T-helper 2 cell treated with Interferon-gamma antibody and Interleukin-4, amounts not matched to agents 5 μg/mL and 100 μg/mL, for 36 hours (primary cell): ENCODE data around the gene FNDC8.
"Not testable (repeated sequence)": the region's sequence is repeated elsewhere in the genome, so short reads cannot be mapped to it uniquely, and the experiment has no call there.

Experiments
- DNase-seq: peaks from one replicate; pipeline ENCODE4 v3.0.0; 2021; ENCODE audit warnings: low spot score
- H3K27ac Mint-ChIP-seq: one replicate; pipeline ENCODE4 v1.8.0; 2021; ENCODE audit warnings: mild to moderate bottlenecking, mixed read lengths
- H3K27me3 Mint-ChIP-seq: one replicate; pipeline ENCODE4 v1.8.0; 2021; ENCODE audit warnings: low read depth, mixed read lengths
- H3K36me3 Mint-ChIP-seq: one replicate; pipeline ENCODE4 v1.8.0; 2021; ENCODE audit warnings: low read depth, mixed read lengths
- H3K4me1 Mint-ChIP-seq: one replicate; pipeline ENCODE4 v1.8.0; 2021; ENCODE audit warnings: low read depth, mixed read lengths
- H3K4me3 Mint-ChIP-seq: one replicate; pipeline ENCODE4 v1.8.0; 2022; ENCODE audit warnings: mild to moderate bottlenecking, moderate library complexity, mixed read lengths
- H3K9me3 Mint-ChIP-seq: one replicate; pipeline ENCODE4 v1.8.0; 2021; ENCODE audit warnings: mixed read lengths

Gene FNDC8

GRCh38 chr17:35141681-35142466, 20.5 kb downstream of the FNDC8 start, which contains the start of gene NLE1:
NLE1 (minus strand) TSS chr17:35142303; CDS start chr17:35142275, 28 bp downstream.
- H3K27ac Mint-ChIP-seq, result peak within 1 kb of the TSS; percentile 70
- peak within 1 kb of the TSS; percentile 75 for H3K4me3 Mint-ChIP-seq
- H3K9me3 Mint-ChIP-seq, result no peaks in the 10 kb centered on the region
- no peaks in the 10 kb centered on the region for H3K27me3 Mint-ChIP-seq
- peaks cover 11% of the 10 kb centered on the region for H3K4me1 Mint-ChIP-seq
- H3K36me3 Mint-ChIP-seq, result peaks cover 10% of the 10 kb centered on the region
- peak; percentile 85 for DNase-seq

- peaks cover 11% of the 10 kb centered on the region for H3K4me1 Mint-ChIP-seq
- no peaks in the 10 kb centered on the region for H3K27me3 Mint-ChIP-seq
- peaks cover 10% of the 10 kb centered on the region for H3K36me3 Mint-ChIP-seq
- no peaks in the 10 kb centered on the region for H3K9me3 Mint-ChIP-seq
- H3K27ac Mint-ChIP-seq, result peak overlapping the region; percentile 70
- no peak for DNase-seq
- peak overlapping the region; percentile 75 for H3K4me3 Mint-ChIP-seq
Observed at GRCh38 chr17:35142467-35142796, 21.0 kb downstream of the FNDC8 start.

- Mint-ChIP-seq H3K4me3 (no peak overlapping the region), H3K4me1 (peaks cover 11% of the 10 kb centered on the region), H3K36me3 (no peaks in the 10 kb centered on the region), H3K9me3 (no peaks in the 10 kb centered on the region), H3K27me3 (no peaks in the 10 kb centered on the region), H3K27ac (no peak overlapping the region)
- no peak for DNase-seq
Observed at GRCh38 chr17:35144840-35145239, 23.4 kb downstream of the FNDC8 start.

DNA sequence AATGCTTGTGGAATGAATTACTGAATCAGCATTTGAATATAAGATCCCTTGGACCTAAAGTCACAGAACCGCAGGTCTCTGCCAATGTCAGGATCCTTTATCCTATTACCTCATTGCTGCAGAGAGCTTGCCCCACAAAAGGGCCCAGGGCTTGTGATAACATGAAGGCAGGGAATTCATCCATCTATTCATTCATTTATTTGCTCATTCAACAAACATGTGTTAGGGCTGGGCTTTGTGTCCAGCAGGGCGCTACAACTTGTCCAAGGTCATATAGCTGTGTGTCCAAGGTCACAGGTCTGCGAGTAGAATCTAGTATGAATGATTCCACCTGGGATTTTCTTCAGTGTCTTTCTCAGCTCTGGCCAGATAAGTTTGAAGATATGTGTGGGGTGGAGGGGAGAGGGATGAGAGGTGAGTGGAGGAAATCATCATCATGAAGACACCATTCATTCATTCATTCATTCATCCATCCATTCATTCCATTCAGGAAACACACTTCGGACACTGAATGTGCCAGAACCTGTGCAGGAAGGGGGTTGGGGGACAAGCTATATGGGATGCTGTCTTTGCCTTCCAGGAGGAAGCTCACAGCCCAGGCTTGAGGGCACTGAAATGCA, 24.9 kb downstream of the FNDC8 start:
- Mint-ChIP-seq H3K27ac (no peak overlapping the region), H3K4me1 (peaks cover 7% of the 10 kb centered on the region), H3K9me3 (no peaks in the 10 kb centered on the region), H3K27me3 (no peaks in the 10 kb centered on the region), H3K4me3 (no peak overlapping the region), H3K36me3 (no peaks in the 10 kb centered on the region)
- DNase-seq, result no peak

DNA sequence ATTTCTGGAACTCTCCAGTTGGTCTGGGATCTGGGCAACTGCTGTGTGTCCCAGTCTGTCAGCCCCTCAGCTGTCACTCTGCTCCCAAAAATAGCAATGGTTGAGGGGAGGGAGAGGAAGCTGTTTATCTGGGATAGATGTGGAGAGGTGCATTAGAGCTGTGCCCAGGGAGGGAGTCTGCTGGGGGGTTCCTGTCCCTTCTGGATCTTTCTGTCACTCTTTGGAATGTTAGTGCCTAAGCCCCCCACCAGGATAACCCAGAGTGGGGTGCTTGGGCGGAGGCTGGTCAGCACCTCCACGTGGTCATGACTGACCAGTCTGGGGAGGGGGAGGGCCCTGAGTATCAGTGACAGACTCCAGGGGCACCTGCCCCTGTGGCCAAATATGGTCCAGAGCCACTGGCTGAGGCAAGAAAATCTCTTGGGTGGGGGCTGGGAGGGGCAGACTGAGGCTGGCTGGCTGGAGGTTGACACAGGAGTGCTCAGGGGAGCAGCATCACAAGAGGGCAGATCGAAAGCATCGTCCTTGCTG, 26.0 kb downstream of the FNDC8 start, which contains the start of gene UNC45B:
TSS of gene UNC45B (plus strand) at position 443 of the 531 bp plus-strand sequence. CDS start 447 bp downstream, outside the sequence.
- DNase-seq, result no peak
- no peak within 1 kb of the TSS for H3K27ac Mint-ChIP-seq
- peaks cover 4% of the 10 kb centered on the region for H3K4me1 Mint-ChIP-seq
- H3K27me3 Mint-ChIP-seq, result peaks cover 5% of the 10 kb centered on the region
- H3K9me3 Mint-ChIP-seq, result no peaks in the 10 kb centered on the region
- H3K36me3 Mint-ChIP-seq, result no peaks in the 10 kb centered on the region
- H3K4me3 Mint-ChIP-seq, result no peak within 1 kb of the TSS

DNA sequence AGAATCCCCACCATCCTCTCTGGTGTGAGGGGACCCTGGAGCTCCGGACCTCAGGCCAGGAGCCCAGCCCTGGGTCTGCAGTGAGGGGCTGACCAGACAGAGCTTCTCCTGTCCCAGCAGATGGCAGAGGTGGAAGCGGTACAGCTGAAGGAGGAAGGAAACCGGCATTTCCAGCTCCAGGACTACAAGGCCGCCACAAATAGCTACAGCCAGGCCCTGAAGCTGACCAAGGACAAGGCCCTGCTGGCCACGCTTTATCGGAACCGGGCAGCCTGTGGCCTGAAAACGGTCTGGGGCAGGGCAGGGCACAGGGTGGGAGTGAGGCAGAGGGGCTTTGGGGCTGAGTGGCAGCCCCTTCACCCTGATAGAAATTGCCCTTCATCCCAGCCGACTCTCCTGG, 26.7 kb downstream of the FNDC8 start:
- H3K27me3 Mint-ChIP-seq, result peaks cover 10% of the 10 kb centered on the region
- H3K4me3 Mint-ChIP-seq, result no peak overlapping the region
- no peaks in the 10 kb centered on the region for H3K36me3 Mint-ChIP-seq
- no peak overlapping the region for H3K27ac Mint-ChIP-seq
- peaks cover 4% of the 10 kb centered on the region for H3K4me1 Mint-ChIP-seq
- no peaks in the 10 kb centered on the region for H3K9me3 Mint-ChIP-seq
- no peak for DNase-seq

DNA sequence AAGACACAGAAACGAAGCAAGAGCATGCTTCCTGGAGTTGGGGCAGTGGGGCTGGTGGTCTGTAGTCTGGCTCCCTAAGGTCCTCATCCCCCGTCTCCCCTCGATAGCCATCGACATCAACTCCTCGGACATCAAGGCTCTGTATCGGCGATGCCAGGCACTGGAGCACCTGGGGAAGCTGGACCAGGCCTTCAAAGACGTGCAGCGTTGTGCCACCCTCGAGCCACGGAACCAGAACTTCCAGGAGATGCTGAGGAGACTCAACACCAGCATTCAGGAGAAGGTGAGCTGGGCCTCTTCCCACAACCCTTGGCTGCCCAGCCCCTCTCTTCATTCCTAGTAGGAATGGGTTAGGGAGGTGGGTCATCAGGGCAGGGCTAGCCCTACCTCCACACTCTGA, 28.5 kb downstream of the FNDC8 start:
- Mint-ChIP-seq H3K4me3 (no peak overlapping the region), H3K9me3 (no peaks in the 10 kb centered on the region), H3K27me3 (peaks cover 18% of the 10 kb centered on the region), H3K36me3 (no peaks in the 10 kb centered on the region), H3K4me1 (no peaks in the 10 kb centered on the region), H3K27ac (no peak overlapping the region)
- no peak for DNase-seq

- not testable (repeated sequence) for H3K4me3 Mint-ChIP-seq, DNase-seq, H3K9me3 Mint-ChIP-seq, H3K36me3 Mint-ChIP-seq, H3K27ac Mint-ChIP-seq, H3K4me1 Mint-ChIP-seq
- peaks cover 18% of the 10 kb centered on the region for H3K27me3 Mint-ChIP-seq
Observed at GRCh38 chr17:35151080-35151479, 29.7 kb downstream of the FNDC8 start.

GRCh38 chr17:35152421-35153140, 31.2 kb downstream of the FNDC8 start:
- Mint-ChIP-seq H3K27me3 (peaks cover 18% of the 10 kb centered on the region), H3K4me1 (no peaks in the 10 kb centered on the region), H3K9me3 (no peaks in the 10 kb centered on the region), H3K36me3 (no peaks in the 10 kb centered on the region), H3K27ac (no peak overlapping the region), H3K4me3 (no peak overlapping the region)
- no peak for DNase-seq

DNA sequence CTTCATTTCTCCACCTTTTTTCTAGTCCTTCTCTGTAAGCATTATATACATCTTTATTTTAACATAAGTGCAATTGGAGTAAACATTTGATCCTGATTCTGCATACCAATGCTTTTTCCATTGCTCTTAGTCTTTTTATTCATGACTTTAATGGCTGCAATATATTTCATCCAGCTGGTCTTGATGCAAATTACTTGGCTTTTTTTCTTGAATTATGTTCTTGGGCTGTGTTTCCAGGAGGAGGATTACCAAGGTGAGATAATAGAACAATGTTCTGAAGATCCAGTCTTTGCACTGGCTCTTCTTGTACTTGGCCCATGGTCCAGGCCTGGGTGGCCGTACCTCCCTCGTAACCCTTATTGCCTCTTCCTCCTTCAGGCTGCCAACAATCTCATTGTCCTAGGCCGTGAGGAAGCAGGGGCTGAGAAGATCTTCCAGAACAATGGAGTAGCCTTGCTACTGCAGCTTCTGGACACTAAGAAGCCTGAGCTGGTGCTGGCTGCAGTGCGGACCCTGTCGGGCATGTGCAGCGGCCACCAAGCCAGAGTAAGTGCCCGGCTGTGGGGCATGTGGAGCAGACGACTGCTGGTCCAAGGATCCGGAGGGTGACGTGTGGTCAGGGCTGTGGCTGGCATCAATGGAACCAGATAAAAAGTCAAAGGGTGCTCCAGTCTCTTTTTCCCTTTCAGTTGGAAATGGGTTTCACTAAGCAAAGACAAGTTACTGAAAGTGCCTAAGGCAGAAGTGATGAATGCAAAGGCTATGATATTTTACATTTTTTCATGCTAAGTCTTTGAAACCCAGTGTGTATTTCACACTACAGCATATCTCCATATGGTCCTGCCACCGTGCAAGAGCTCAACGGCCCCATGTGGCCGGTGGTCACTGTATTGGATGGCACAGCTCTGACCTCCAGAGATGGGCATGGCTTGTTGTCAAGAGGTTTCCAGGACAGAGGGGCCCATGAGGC, 33.1 kb downstream of the FNDC8 start:
- no peaks in the 10 kb centered on the region for H3K9me3 Mint-ChIP-seq
- H3K27ac Mint-ChIP-seq, result no peak overlapping the region
- DNase-seq, result no peak
- H3K36me3 Mint-ChIP-seq, result no peaks in the 10 kb centered on the region
- H3K4me3 Mint-ChIP-seq, result no peak overlapping the region
- peaks cover 2% of the 10 kb centered on the region for H3K4me1 Mint-ChIP-seq
- peaks cover 20% of the 10 kb centered on the region for H3K27me3 Mint-ChIP-seq

DNA sequence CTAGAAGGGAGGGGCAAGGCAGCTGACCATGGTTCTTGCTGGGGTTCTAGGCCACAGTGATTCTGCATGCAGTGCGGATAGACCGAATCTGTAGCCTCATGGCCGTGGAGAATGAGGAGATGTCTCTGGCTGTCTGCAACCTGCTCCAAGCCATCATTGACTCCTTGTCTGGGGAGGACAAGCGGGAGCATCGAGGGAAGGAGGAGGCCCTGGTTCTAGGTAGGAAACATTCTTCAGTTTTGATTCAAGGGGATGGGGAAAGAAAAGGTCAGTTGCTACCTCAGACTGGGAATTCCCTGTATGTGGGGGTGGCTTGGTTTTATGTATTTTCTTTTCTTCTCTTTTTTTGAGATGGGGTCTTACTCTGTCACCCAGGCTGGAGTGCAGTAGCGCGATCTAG, 33.8 kb downstream of the FNDC8 start:
- Mint-ChIP-seq H3K27ac (no peak overlapping the region), H3K9me3 (no peaks in the 10 kb centered on the region), H3K4me1 (peaks cover 7% of the 10 kb centered on the region), H3K27me3 (peaks cover 20% of the 10 kb centered on the region), H3K36me3 (peaks cover 2% of the 10 kb centered on the region), H3K4me3 (no peak overlapping the region)
- no peak for DNase-seq

DNA sequence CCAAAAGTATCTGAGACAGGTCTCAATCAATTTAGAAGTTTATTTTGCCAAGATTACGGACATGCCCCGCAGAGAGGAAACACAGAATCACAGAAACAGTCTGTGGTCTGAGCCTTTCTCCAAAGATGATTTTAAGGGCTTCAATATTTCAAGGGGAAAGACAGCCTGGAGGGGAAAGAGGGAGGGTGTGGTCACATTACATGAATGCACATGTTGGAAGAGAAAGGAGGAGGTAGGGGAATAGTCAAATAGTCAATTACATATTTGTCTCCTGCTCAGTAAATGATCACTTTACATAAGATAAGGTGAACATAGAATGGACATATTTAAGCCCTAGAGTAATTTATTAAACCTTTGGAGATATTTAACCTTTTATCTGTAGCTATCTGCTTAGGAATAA, 38.5 kb downstream of the FNDC8 start:
- Mint-ChIP-seq H3K36me3 (peaks cover 2% of the 10 kb centered on the region), H3K9me3 (no peaks in the 10 kb centered on the region), H3K27ac (no peak overlapping the region), H3K4me3 (no peak overlapping the region), H3K27me3 (peaks cover 3% of the 10 kb centered on the region), H3K4me1 (peaks cover 32% of the 10 kb centered on the region)
- DNase-seq, result no peak
